HG02571 (cell line): ENCODE results near the gene CCNI.
"Not testable (repeated sequence)": the region's sequence is repeated elsewhere in the genome, so short reads cannot be mapped to it uniquely, and the experiment has no call there.

Experiments
- ATAC-seq: cut with Tn5 transposase; IDR thresholded peaks from one replicate; pipeline ENCODE4 v1.9.1; 2021; ENCODE audit warnings: mild to moderate bottlenecking, moderate library complexity; ENCODE audit not compliant: unreplicated experiment

Gene CCNI

GRCh38 chr4:77082886-77083608 is 7.3 kb upstream of the CCNI start:
- ATAC-seq = no peak

- ATAC-seq = not testable (repeated sequence)
Measured at GRCh38 chr4:77080806-77081205, 5.0 kb upstream of the CCNI start.

- no peak for ATAC-seq
Measured at GRCh38 chr4:77079281-77079680, 3.5 kb upstream of the CCNI start.

GRCh38 chr4:77078401-77078800 is 2.6 kb upstream of the CCNI start:
- no peak for ATAC-seq

- no peak for ATAC-seq
Measured at GRCh38 chr4:77076889-77077635, 1.3 kb upstream of the CCNI start.

GRCh38 chr4:77074981-77075855 is 571 bp downstream of the CCNI start:
- peak; percentile 49 for ATAC-seq

GRCh38 chr4:77074381-77074831 is 1.4 kb downstream of the CCNI start:
- no peak for ATAC-seq

- ATAC-seq = no peak
Measured at GRCh38 chr4:77073981-77074380, 1.8 kb downstream of the CCNI start.

GRCh38 chr4:77073106-77073809 is 2.5 kb downstream of the CCNI start:
- no peak for ATAC-seq

GRCh38 chr4:77072195-77072753 is 3.5 kb downstream of the CCNI start:
- ATAC-seq = no peak

GRCh38 chr4:77069514-77069913 is 6.3 kb downstream of the CCNI start:
- not testable (repeated sequence) for ATAC-seq

GRCh38 chr4:77065382-77065781 is 10.4 kb downstream of the CCNI start:
- no peak for ATAC-seq

GRCh38 chr4:77062856-77063255 is 12.9 kb downstream of the CCNI start:
- ATAC-seq = no peak

- no peak for ATAC-seq
Measured at GRCh38 chr4:77052352-77052751, 23.4 kb downstream of the CCNI start.

- no peak for ATAC-seq
Measured at GRCh38 chr4:77050962-77051361, 24.8 kb downstream of the CCNI start.

- no peak for ATAC-seq
Measured at GRCh38 chr4:77047037-77047436, 28.8 kb downstream of the CCNI start.

GRCh38 chr4:77045490-77045889 is 30.3 kb downstream of the CCNI start:
- no peak for ATAC-seq

GRCh38 chr4:77044461-77045150 is 31.2 kb downstream of the CCNI start:
- ATAC-seq = no peak

GRCh38 chr4:77043507-77044136 is 32.2 kb downstream of the CCNI start:
- ATAC-seq = no peak
